Neuronal stem cell (in vitro differentiated cells): ENCODE data around the gene CNTFR.

Source experiments
- DNase-seq: peaks from one replicate; pipeline ENCODE4 v3.0.0-alpha.2; 2013; ENCODE audit warnings: low spot score
- H2AFZ ChIP-seq: one replicate; pipeline ENCODE4 v1.6.1; 2013; ENCODE audit warnings: mild to moderate bottlenecking, low read length, inconsistent platforms
- H2AK5ac ChIP-seq: 2 replicates; pipeline ENCODE4 v1.6.1; 2013; ENCODE audit warnings: low read depth, mild to moderate bottlenecking, inconsistent platforms, low read length, moderate library complexity, mixed read lengths
- H2BK120ac ChIP-seq: 2 replicates; pipeline ENCODE4 v1.6.1; 2013; ENCODE audit warnings: low read depth, mild to moderate bottlenecking, inconsistent platforms, low read length, moderate library complexity, mixed read lengths
- H2BK12ac ChIP-seq: one replicate; pipeline ENCODE4 v1.6.1; 2013; ENCODE audit warnings: low read length, inconsistent platforms
- H2BK15ac ChIP-seq: 2 replicates; pipeline ENCODE4 v1.6.1; 2013; ENCODE audit warnings: mild to moderate bottlenecking, low read length, inconsistent platforms, mixed read lengths
- H2BK5ac ChIP-seq: one replicate; pipeline ENCODE4 v1.6.1; 2013; ENCODE audit warnings: inconsistent platforms, mild to moderate bottlenecking, low read length, moderate library complexity
- H3K14ac ChIP-seq: one replicate; pipeline ENCODE4 v1.6.1; 2013; ENCODE audit warnings: low read length, inconsistent platforms
- H3K18ac ChIP-seq: 2 replicates; pipeline ENCODE4 v1.6.1; 2013; ENCODE audit warnings: low read length, inconsistent platforms
- H3K23ac ChIP-seq: 2 replicates; pipeline ENCODE4 v1.6.1; 2013; ENCODE audit warnings: low read depth, mild to moderate bottlenecking, mixed read lengths, low read length, inconsistent platforms; ENCODE audit not compliant: poor library complexity
- H3K27ac ChIP-seq: replicated peaks from 3 replicates; pipeline ENCODE4 v1.5.1; 2013; ENCODE audit warnings: low read length, inconsistent platforms
- H3K27me3 ChIP-seq, 3 experiments: 2 replicates each; pipeline ENCODE4 v1.6.1; 2013; ENCODE audit warnings: low read length in 3 of 3, mild to moderate bottlenecking in 2 of 3, inconsistent platforms in 1 of 3, low read depth in 1 of 3, mixed read lengths in 1 of 3, moderate library complexity in 1 of 3; ENCODE audit not compliant: control insufficient read depth in 3 of 3, insufficient read depth in 3 of 3
- H3K36me3 ChIP-seq, 2 donors: replicated peaks in 1 of 2; 2 replicates each; pipeline ENCODE4 v1.6.1; 2013; ENCODE audit warnings: low read length in 2 of 2; ENCODE audit not compliant: control insufficient read depth in 2 of 2, insufficient read depth in 2 of 2
- H3K4ac ChIP-seq: 2 replicates; pipeline ENCODE4 v1.6.1; 2013; ENCODE audit warnings: inconsistent platforms, mild to moderate bottlenecking, low read length, moderate library complexity
- H3K4me1 ChIP-seq, 2 donors: 1 replicate in 1 of 2; 2 replicates in 1 of 2; pipeline ENCODE4 v1.6.1; 2013; ENCODE audit warnings: low read length in 2 of 2, low read depth in 1 of 2; ENCODE audit not compliant: control insufficient read depth in 2 of 2, insufficient read depth in 1 of 2
- H3K4me2 ChIP-seq: one replicate; pipeline ENCODE4 v1.6.1; 2013; ENCODE audit warnings: mild to moderate bottlenecking, low read length, inconsistent platforms; ENCODE audit not compliant: insufficient read depth, poor library complexity, severe bottlenecking
- H3K4me3 ChIP-seq, 2 donors: 2 replicates each; pipeline ENCODE4 v1.5.1; 2013; ENCODE audit warnings: low read length in 2 of 2, mild to moderate bottlenecking in 2 of 2, inconsistent platforms in 1 of 2, moderate library complexity in 1 of 2
- H3K79me1 ChIP-seq: one replicate; pipeline ENCODE4 v1.6.1; 2013; ENCODE audit warnings: low read depth, mild to moderate bottlenecking, inconsistent platforms, low read length, moderate library complexity
- H3K9ac ChIP-seq: one replicate; pipeline ENCODE4 v1.6.1; 2013; ENCODE audit warnings: mild to moderate bottlenecking, low read depth, low read length, inconsistent platforms; ENCODE audit not compliant: poor library complexity
- H3K9me3 ChIP-seq, 2 donors: replicated peaks in 1 of 2; 2 replicates each; pipeline versions ENCODE3 to v1.6.1; 2013; ENCODE audit warnings: low read length in 2 of 2, mild to moderate bottlenecking in 2 of 2, inconsistent platforms in 1 of 2, low read depth in 1 of 2, mixed read lengths in 1 of 2, moderate library complexity in 1 of 2; ENCODE audit not compliant: control insufficient read depth in 2 of 2, insufficient read depth in 1 of 2
- H4K8ac ChIP-seq: one replicate; pipeline ENCODE4 v1.6.1; 2013; ENCODE audit warnings: low read depth, mild to moderate bottlenecking, inconsistent platforms, low read length, moderate library complexity
- H4K91ac ChIP-seq: one replicate; pipeline ENCODE4 v1.6.1; 2013; ENCODE audit warnings: low read length, low read depth, mild to moderate bottlenecking, inconsistent platforms; ENCODE audit not compliant: poor library complexity
- WGBS, 2 donors: extraction: QIAGEN DNeasy Blood & Tissue Kit; methylation state at CpG; one replicate each; pipeline ENCODE4 v1.1.7; 2013; ENCODE audit warnings: missing lambda C conversion rate in 2 of 2, mixed read lengths in 1 of 2; ENCODE audit not compliant: insufficient read length in 2 of 2, insufficient replicate concordance in 1 of 2; ENCODE audit errors: extremely low coverage in 2 of 2; 5-methylcytosine and 5-hydroxymethylcytosine counted together

CNTFR gene

DNA sequence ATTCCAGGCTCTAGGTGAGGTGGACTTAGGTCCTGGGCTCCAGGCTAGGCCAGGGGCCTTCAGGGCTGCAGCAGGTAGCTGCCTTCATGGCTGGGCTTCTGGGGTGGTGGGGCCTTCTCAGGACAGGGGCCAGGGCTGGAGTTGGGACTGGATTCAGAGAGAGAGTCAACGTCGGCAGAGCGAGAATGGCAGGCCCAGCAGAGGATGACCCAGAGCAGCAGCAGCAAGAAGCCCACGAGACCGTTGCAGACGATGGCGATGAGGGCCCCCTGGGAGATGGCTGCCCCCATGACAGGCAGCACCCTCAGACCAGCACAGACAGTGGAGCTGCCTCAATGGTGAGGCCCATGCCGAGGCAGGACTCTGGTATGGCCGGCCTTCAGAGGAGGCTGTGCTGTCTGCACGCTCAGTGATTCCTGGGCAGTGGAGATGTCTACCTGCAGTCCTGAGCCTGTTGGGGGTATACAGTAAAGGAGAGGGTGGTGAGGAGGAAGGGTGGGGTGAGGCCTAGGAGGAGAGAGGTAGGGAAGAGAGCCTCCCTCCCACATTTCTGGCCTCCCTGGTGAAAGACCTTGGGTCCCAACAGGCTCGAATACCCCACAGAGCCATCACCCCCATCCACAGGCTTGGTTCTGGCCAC, 68.0 kb downstream of the CNTFR start:
- Histone ChIP-seq H3K79me1 (no peaks in the 10 kb centered on the region), H4K8ac (no peak overlapping the region), H2BK12ac (no peak overlapping the region), H2AK5ac (peak overlapping the region; percentile 76), H3K4me3 (peak overlapping the region in 1 of 2 donors; percentile 57), H3K23ac (peak overlapping the region; percentile 32), H3K4ac (no peak overlapping the region), H2BK15ac (peak overlapping the region; percentile 42), H3K27me3 (peaks cover 0 to 16% (median 6%) of the 10 kb centered on the region in 3 experiments), H3K36me3 (no peaks in the 10 kb centered on the region), H3K18ac (no peak overlapping the region), H2BK120ac (no peak overlapping the region), H3K9me3 (no peaks in the 10 kb centered on the region), H3K4me2 (peak overlapping the region; percentile 96), H3K4me1 (peaks cover 7 to 11% of the 10 kb centered on the region in 2 donors), H2AFZ (no peak overlapping the region), H3K27ac (no peak overlapping the region), H3K9ac (peak overlapping the region; percentile 66), H3K14ac (peak overlapping the region; percentile 21), H2BK5ac (peak overlapping the region; percentile 19), H4K91ac (no peak overlapping the region)
- whole genome bisulfite sequencing, 2 donors = no CpG with 5 or more reads among the region's 11 CpGs
- no peak for DNase-seq

DNA sequence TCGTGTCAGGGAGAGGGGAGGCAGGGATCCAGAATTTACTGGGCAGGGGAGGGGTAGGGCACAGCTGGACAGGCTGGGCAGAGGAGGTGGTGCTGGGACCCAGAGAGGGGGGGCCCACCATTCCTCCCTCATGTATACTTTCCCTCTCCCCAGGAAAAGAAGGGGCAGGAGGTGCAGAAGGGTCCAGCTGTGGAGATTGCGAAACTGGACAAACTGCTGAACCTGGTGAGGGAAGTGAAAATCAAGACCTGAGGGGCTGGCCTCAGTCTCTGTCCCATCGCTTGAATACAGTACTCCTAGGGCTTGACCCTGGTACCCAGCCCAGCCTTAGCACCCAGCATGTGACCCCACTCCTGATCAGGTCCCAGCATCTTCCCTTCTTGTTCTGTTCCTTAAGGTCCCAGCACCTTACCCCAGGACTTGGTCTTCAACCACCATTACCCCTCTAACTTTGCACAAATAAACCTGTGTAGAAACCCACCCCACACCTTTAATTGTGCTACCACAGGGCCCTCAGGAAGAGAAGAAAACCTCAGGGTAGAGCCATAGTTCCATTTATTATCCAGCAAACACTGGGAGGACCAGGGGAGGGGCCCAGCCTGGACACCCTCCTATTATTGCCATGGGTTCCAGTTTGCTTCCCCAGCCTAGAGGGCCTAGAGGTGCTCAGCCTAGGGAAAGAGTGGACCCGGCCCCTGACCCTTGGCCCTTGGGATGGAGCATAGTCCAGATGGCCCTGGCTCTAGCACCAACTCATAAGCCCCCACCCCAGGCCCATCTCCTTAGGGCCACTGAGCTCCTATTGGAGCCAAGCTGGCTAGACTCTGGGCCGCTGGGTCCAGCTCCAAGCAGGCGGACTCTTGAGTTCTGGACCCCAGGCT, 68.8 kb downstream of the CNTFR start:
- H3K18ac ChIP-seq = no peak overlapping the region
- peak overlapping the region; percentile 76 for H2AK5ac ChIP-seq
- no peak overlapping the region for H4K91ac ChIP-seq
- H2AFZ ChIP-seq = no peak overlapping the region
- H3K4me1 ChIP-seq = peaks cover 7 to 11% of the 10 kb centered on the region in 2 donors
- H3K36me3 ChIP-seq = no peaks in the 10 kb centered on the region
- H3K4me2 ChIP-seq = no peak overlapping the region
- peak overlapping the region; percentile 19 for H2BK5ac ChIP-seq
- no peak overlapping the region for H3K9ac ChIP-seq
- no peak overlapping the region for H4K8ac ChIP-seq
- H2BK12ac ChIP-seq = no peak overlapping the region
- no CpG with 5 or more reads among the region's 6 CpGs for WGBS, 2 donors
- DNase-seq = no peak
- H3K27me3 ChIP-seq = peaks cover 0 to 16% (median 6%) of the 10 kb centered on the region in 3 experiments
- no peak overlapping the region for H3K4me3 ChIP-seq
- no peaks in the 10 kb centered on the region for H3K9me3 ChIP-seq
- H2BK15ac ChIP-seq = no peak overlapping the region
- no peak overlapping the region for H2BK120ac ChIP-seq
- H3K14ac ChIP-seq = no peak overlapping the region
- H3K79me1 ChIP-seq = no peaks in the 10 kb centered on the region
- no peak overlapping the region for H3K23ac ChIP-seq
- H3K4ac ChIP-seq = no peak overlapping the region
- H3K27ac ChIP-seq = no peak overlapping the region

DNA sequence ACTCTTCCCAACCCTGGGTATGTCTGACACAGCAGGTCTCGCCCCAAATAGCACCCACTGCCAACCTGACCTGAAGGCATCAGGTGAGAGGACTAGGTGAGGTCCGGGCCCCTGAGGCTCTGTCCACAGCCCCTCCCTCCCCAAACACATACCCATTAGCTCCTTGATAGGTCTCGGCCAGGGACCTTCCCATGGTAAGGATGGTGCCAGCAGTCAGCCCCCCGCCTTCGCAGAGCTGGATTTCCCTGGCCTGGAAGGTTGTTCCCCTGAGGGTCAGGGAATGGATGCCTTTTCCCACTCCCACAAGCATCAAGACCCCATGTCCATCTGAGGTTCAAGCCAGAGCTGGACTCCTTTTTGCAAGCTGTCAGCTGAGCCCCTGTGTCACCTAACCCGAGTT, 69.4 kb downstream of the CNTFR start:
- Histone ChIP-seq H2BK120ac (no peak overlapping the region), H2AK5ac (peak overlapping the region; percentile 47), H3K79me1 (no peaks in the 10 kb centered on the region), H2AFZ (no peak overlapping the region), H3K18ac (peak overlapping the region; percentile 17), H3K27me3 (peaks cover 0 to 11% (median 5%) of the 10 kb centered on the region in 3 experiments), H3K36me3 (no peaks in the 10 kb centered on the region), H3K9ac (no peak overlapping the region), H3K27ac (no peak overlapping the region), H3K23ac (no peak overlapping the region), H3K9me3 (no peaks in the 10 kb centered on the region), H3K4me3 (no peak overlapping the region), H4K8ac (no peak overlapping the region), H2BK5ac (no peak overlapping the region), H2BK15ac (no peak overlapping the region), H3K4me1 (peaks cover 7 to 11% of the 10 kb centered on the region in 2 donors), H2BK12ac (no peak overlapping the region), H3K4ac (no peak overlapping the region), H4K91ac (no peak overlapping the region), H3K14ac (no peak overlapping the region), H3K4me2 (no peak overlapping the region)
- DNase-seq = no peak
- WGBS, 2 donors = no CpG with 5 or more reads among the region's 6 CpGs
